ENCODE measurements around the gene TMEM263. TPM values are rescaled to one million over a fixed set of nuclear protein-coding genes. Genes with fewer than 3 reads are reported as not detected.

TMEM263 gene
- polyA plus RNA-seq, 2 of the 4 experiments (the other 2 are of a cell fraction), result 33.4 to 45.6 TPM

DNA sequence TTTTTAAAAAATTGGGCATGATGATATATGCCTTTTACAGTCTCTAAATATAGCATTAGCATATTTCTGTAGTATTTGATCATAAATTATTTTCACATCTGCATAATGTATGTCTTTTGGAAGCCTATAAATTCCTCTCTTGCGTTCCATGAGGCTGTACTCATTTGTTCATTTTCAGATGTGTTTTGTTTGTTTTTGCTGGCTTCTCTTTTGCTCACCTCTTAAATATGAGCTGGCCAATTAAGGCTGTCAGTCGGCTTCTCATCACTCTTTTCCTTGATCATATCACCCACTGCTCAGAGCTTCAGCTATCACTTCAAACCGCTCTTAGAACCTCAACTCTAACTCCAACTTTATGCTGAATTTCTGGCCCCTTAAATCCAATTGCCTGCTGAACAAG, 6.6 kb downstream of the TMEM263 start:
- H3K9me3 ChIP-seq, result no peaks in the 10 kb centered on the region
- H3K4me2 ChIP-seq, result no peak overlapping the region
- CTCF ChIA-PET, result interaction anchor here (1.6 kb wide), 1 partner anchor 605 kb away, joined by 3 read pairs; the partner anchor contains the start of gene POLR3B
- POLR2A ChIA-PET, result no interaction called here
- no peak overlapping the region for H3K27ac ChIP-seq
- H3K4me3 ChIP-seq, result no peak overlapping the region
- DNase-seq (ENCODE audit: low read depth in 1 of 2, low spot score in 1 of 2) (no peak), ATAC-seq (no peak), FAIRE-seq (no peak)
- no peak for TF ChIP-seq HMGXB4 (CRISPR knock-in tag; IDR thresholded peaks at IDR 0.05; ENCODE audit: borderline replicate concordance)
- no peak for TF ChIP-seq MAFK (IDR thresholded peaks at IDR 0.05; ENCODE audit: partially characterized antibody)
- TF ChIP-seq ZSCAN20 (CRISPR knock-in tag; IDR thresholded peaks at IDR 0.05), result no peak
- 89% methylated on average over 3 of the region's 3 CpGs for WGBS (ENCODE audit: missing lambda C conversion rate)
- peaks cover 16% of the 10 kb centered on the region; the same call in 2 of the 3 replicates for H3K4me1 ChIP-seq

GRCh38 chr12:106964526-106964925, 8.8 kb downstream of the TMEM263 start:
- no peak for ATAC-seq
- ChIA-PET POLR2A (interaction anchor here (1.1 kb wide), 1 partner anchor 8 kb away, joined by 4 read pairs; the partner anchor contains the start of gene TMEM263), CTCF (interaction anchor here (0.8 to 1.8 kb wide), 2 partner anchors 16 to 20 kb away, joined by 3 to 5 read pairs; no protein-coding TSS in a partner anchor)

More at GRCh38 chr12:106964526-106964925, 8.8 kb downstream of the TMEM263 start:
- H3K4me1 ChIP-seq, result no peaks in the 10 kb centered on the region
- no peak overlapping the region for H3K4me2 ChIP-seq
- 75% methylated on average over 2 of the region's 2 CpGs for WGBS (ENCODE audit: missing lambda C conversion rate)
- no peaks in the 10 kb centered on the region for H3K9me3 ChIP-seq
- no peak overlapping the region for H3K4me3 ChIP-seq
- H3K27ac ChIP-seq, result no peak overlapping the region
- DNase-seq (ENCODE audit: low read depth in 1 of 2, low spot score in 1 of 2) (no peak), FAIRE-seq (no peak)
- TF ChIP-seq TP53 (CRISPR knock-in tag; IDR thresholded peaks at IDR 0.05), result no peak
- TF ChIP-seq BCL3 (IDR thresholded peaks at IDR 0.05), result no peak
- no peak for TF ChIP-seq ZSCAN20 (CRISPR knock-in tag; IDR thresholded peaks at IDR 0.05)
- no peak for TF ChIP-seq HOXB13 (CRISPR knock-in tag; IDR thresholded peaks at IDR 0.05; ENCODE audit: low read depth)
- TF ChIP-seq HOXB5 (CRISPR knock-in tag; IDR thresholded peaks at IDR 0.05), result no peak
- no peak for TF ChIP-seq TFCP2L1 (CRISPR knock-in tag; IDR thresholded peaks at IDR 0.05)
- no peak for TF ChIP-seq HDAC2 (IDR thresholded peaks at IDR 0.05)
- no peak for TF ChIP-seq REST (IDR thresholded peaks at IDR 0.05)
- TF ChIP-seq USF2 (IDR thresholded peaks at IDR 0.05), result no peak
- TF ChIP-seq GATA3 (IDR thresholded peaks at IDR 0.05; ENCODE audit: borderline replicate concordance), result no peak
- no peak for TF ChIP-seq HEYL (CRISPR knock-in tag; IDR thresholded peaks at IDR 0.05)
- TF ChIP-seq CTCF (IDR thresholded peaks at IDR 0.05), result no peak
- TF ChIP-seq CBX2 (IDR thresholded peaks at IDR 0.05; ENCODE audit: borderline replicate concordance, low read depth), result no peak
- no peak for TF ChIP-seq KDM5A (IDR thresholded peaks at IDR 0.05)
- no peak for TF ChIP-seq RARB (CRISPR knock-in tag; IDR thresholded peaks at IDR 0.05)
- TF ChIP-seq HOXA7 (CRISPR knock-in tag; IDR thresholded peaks at IDR 0.05), result no peak
- TF ChIP-seq MAFK (IDR thresholded peaks at IDR 0.05; ENCODE audit: partially characterized antibody), result no peak
- no peak for TF ChIP-seq JUNB (IDR thresholded peaks at IDR 0.05)
- TF ChIP-seq CBX8 (IDR thresholded peaks at IDR 0.05), result no peak
- TF ChIP-seq NR3C1 (IDR thresholded peaks at IDR 0.05), result no peak
